ENCODE data around the gene FOXP1. TPM values are rescaled to one million over a fixed set of nuclear protein-coding genes. Genes with fewer than 3 reads are reported as not detected.
A peak's percentile ranks its signal among the peaks of the same experiment; 100 is the strongest.

Gene FOXP1
- total RNA-seq, 2 experiments from 2014 or later, result 108 to 153 TPM

DNA sequence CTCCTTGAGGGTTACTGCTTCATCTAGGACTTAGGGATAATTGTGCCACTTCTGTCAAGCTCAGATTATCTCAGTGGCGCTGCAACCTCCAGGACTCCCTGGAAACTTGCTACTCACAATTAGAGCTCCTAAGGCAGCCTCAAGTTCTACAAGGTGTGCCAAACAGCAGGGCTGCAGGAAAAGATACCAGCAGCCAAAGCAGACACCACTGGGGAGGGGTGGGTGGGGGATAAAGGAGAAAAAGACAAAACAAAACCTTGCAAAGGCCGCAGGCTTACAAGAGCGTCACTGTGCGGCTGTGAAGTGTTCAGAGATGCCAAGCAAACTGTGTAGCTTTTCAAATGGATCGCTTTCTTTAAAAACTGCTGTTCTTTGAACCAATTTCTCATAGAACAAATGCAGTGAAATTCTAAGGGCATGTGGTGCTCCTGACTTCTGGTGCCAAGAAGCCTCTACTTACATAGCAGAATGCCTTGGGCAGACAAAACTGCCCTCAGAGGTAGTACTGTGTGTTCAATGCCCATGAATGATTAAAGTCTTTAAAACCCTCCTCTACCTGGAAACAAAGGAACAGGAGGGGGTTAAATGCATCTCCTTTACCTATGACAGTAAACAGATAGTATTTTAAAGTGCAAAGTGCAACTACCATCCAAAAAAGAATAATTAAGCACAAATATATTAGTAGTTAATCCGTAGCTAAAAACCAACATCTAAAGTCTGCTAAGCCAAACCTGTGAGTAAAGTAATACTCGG is 353.4 kb downstream of the FOXP1 start:
- POLR2A ChIA-PET, result interaction anchor here (1.1 kb wide), 1 partner anchor 71 kb away, joined by 4 read pairs; no protein-coding TSS in a partner anchor
- H3K36me3 Mint-ChIP-seq (ENCODE audit: low read depth), result peaks cover 20% of the 10 kb centered on the region
- H3K27ac Mint-ChIP-seq, result peak overlapping the region; percentile 66
- DNase-seq, result peak; percentile 43
- peak overlapping the region; percentile 18 for H3K4me3 Mint-ChIP-seq
- CTCF ChIA-PET, result interaction anchor here (0.5 to 1.4 kb wide), 5 partner anchors 18 to 451 kb away, joined by 3 to 4 read pairs (median 3); no protein-coding TSS in a partner anchor
- no peaks in the 10 kb centered on the region for H3K9me3 Mint-ChIP-seq (ENCODE audit: low read depth)
- no peaks in the 10 kb centered on the region for H3K27me3 Mint-ChIP-seq
- intact Hi-C loops (cut with DNase I, micrococcal nuclease), result loop anchor here (5.0 kb wide), 2 partner anchors 37 to 262 kb away; no protein-coding TSS in a partner anchor
- H3K4me1 Mint-ChIP-seq, result peaks cover 88% of the 10 kb centered on the region
- ATAC-seq, result no peak

DNA sequence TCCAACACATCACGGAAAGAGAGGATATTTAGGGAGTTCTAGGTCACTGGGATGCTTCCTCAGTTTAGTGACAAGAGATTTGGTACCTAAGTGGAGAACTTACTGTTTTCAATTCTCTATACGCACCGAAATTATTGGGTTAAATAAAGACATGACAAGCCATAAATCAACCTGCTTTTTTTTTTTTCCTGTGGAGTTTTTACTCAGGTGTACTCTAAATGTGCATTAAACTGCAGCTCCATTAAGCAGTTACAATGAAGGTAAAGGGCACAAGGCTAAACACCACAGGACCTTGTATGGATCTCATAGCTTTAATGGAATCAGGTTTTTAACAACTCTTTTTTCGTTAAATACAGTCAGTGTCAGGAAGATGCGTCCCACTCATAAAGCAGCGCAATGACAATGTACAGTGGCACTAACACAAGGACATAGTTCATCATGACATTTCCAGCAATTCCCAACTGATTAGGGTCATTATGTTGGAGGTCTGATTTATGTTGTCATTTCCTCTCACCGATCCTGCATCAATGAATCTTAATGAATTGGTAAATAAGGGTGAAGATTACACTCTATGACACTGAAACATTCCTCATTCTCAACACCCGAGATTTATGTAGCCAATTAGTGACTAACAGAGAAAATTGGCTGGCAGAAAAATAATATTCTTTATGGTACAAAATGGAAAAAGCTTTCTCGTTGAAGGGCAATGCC is 355.2 kb downstream of the FOXP1 start:
- ATAC-seq (no peak), DNase-seq (no peak)
- CTCF ChIA-PET, result interaction anchor here (0.6 to 1.7 kb wide), 7 partner anchors 14 to 1511 kb away, joined by 3 to 6 read pairs (median 4); no protein-coding TSS in a partner anchor
- no peaks in the 10 kb centered on the region for H3K9me3 Mint-ChIP-seq (ENCODE audit: low read depth)
- peak overlapping the region; percentile 74 for H3K27ac Mint-ChIP-seq
- POLR2A ChIA-PET, result interaction anchor here (0.6 kb wide), 1 partner anchor 304 kb away, joined by 3 read pairs; no protein-coding TSS in a partner anchor
- H3K27me3 Mint-ChIP-seq, result no peaks in the 10 kb centered on the region
- peak overlapping the region; percentile 4 for H3K4me3 Mint-ChIP-seq
- peaks cover 14% of the 10 kb centered on the region for H3K36me3 Mint-ChIP-seq (ENCODE audit: low read depth)
- peaks cover 91% of the 10 kb centered on the region for H3K4me1 Mint-ChIP-seq
- intact Hi-C loops (cut with DNase I, micrococcal nuclease), result loop anchor here (5.0 kb wide), 2 partner anchors 39 to 264 kb away; no protein-coding TSS in a partner anchor

DNA sequence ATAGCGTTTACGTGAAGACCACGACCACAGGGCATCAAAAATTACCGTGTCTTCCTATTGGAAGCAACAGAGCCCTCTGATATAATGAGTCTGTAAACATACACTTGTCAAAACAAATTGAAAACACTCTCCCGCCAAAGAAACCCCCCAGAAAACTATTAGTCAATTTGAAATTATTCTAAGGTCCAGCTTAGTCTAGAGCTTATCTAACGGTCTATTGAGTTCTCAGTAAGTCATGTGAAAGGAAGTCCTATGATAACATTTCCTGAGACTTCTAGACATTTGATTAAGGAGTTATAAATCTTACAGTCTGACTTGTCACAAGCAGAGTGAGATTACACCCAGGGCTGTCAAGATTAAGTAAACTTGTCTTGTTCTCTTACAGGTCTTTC is 356.3 kb downstream of the FOXP1 start:
- POLR2A ChIA-PET, result interaction anchor here (0.6 to 1.1 kb wide), 4 partner anchors 77 to 358 kb away, joined by 3 read pairs; no protein-coding TSS in a partner anchor
- ATAC-seq (peak; percentile 7), DNase-seq (no peak)
- Mint-ChIP-seq H3K4me1 (peaks cover 92% of the 10 kb centered on the region), H3K27ac (peak overlapping the region; percentile 97), H3K9me3 (ENCODE audit: low read depth) (no peaks in the 10 kb centered on the region), H3K27me3 (no peaks in the 10 kb centered on the region), H3K36me3 (ENCODE audit: low read depth) (peaks cover 18% of the 10 kb centered on the region), H3K4me3 (peak overlapping the region; percentile 78)
- CTCF ChIA-PET, result interaction anchor here (1.2 to 1.7 kb wide), 3 partner anchors 74 to 280 kb away, joined by 4 to 6 read pairs (median 4); no protein-coding TSS in a partner anchor
- intact Hi-C loops (cut with DNase I, micrococcal nuclease), result loop anchor here (1.0 to 5.0 kb wide), 13 partner anchors 32 to 358 kb away; partner anchors contain the start of gene FOXP1 (in 1 of the 2)

DNA sequence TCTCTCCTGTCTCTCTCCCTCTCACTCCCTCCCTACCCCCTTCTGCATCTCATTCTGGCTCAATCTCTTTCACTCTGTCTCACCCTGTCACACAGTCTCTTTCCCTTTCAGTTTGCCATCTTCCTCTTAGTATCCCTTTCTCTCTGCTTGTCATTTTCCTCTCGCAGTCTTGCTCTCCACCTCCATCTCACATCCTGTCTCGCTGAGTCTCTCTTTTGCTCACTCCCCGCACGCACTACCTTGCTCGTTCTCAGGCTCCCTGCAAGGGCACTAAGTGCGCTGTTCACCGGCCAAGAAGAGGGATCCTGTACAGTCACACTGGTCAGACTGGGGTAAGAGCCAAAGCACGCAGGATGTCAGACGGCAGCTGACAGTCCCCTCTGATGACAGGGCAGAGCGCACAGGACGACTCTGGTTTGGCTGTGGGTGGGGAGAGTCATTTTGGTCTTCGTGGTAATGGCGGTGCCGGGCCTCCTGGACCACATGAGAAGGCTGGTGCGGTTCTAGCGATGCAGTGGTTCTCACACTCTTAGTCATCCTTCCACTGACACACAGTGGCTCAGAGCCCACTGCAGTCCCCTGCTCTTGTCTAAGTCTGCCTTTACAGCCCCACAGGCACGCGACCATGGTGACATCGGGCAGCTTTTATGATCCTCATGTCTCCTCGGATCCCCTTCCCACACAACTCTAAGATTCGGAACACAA is 356.8 kb downstream of the FOXP1 start:
- H3K27ac Mint-ChIP-seq, result peak overlapping the region; percentile 97
- ChIA-PET POLR2A (interaction anchor here (0.6 to 1.3 kb wide), 6 partner anchors 75 to 359 kb away, joined by 3 to 4 read pairs (median 3); no protein-coding TSS in a partner anchor), CTCF (interaction anchor here (1.5 to 1.7 kb wide), 2 partner anchors 74 to 140 kb away, joined by 4 to 6 read pairs; no protein-coding TSS in a partner anchor)
- DNase-seq (peak; percentile 95), ATAC-seq (peak; percentile 89)
- no peaks in the 10 kb centered on the region for H3K27me3 Mint-ChIP-seq
- peaks cover 14% of the 10 kb centered on the region for H3K36me3 Mint-ChIP-seq (ENCODE audit: low read depth)
- peaks cover 88% of the 10 kb centered on the region for H3K4me1 Mint-ChIP-seq
- intact Hi-C loops (cut with DNase I, micrococcal nuclease), result loop anchor here (1.0 to 5.0 kb wide), 21 partner anchors 32 to 358 kb away; partner anchors contain the start of gene FOXP1 (in 1 of the 2)
- H3K4me3 Mint-ChIP-seq, result peak overlapping the region; percentile 78
- H3K9me3 Mint-ChIP-seq (ENCODE audit: low read depth), result no peaks in the 10 kb centered on the region

DNA sequence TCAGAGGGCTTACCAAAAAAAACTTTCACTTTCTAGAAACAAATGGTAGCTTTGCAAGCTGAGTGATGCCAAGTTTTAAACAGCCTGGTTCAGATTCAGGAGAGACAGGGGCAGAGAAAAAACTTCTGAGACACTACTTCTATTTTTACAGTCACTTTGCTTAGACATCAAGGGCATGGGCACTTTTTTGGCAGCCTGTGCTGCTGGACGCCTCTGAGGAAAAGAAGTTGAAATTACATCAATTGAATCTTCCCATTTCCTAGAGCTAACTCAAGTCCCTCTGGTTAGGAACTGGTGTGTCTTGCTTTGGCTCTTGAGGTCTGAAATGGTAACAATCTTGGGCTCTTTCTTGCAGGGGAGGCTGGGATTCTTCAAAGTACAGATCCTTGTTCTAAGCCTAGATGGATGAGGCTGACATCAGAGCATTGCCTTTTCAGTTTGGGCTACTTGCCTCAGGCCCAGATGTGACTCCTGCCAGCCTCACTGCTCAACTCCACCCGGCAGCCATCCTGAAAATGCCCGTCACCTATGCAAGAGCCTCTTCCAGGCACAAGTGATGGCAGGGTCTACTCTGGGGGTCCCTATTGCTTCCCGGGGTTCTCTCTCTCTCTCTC is 357.5 kb downstream of the FOXP1 start:
- ATAC-seq (peak; percentile 5), DNase-seq (no peak)
- H3K36me3 Mint-ChIP-seq (ENCODE audit: low read depth), result peaks cover 19% of the 10 kb centered on the region
- ChIA-PET CTCF (interaction anchor here (0.8 to 1.7 kb wide), 8 partner anchors 11 to 216 kb away, joined by 3 to 4 read pairs (median 4); no protein-coding TSS in a partner anchor), POLR2A (interaction anchor here (0.6 to 1.5 kb wide), 5 partner anchors 75 to 357 kb away, joined by 3 to 5 read pairs (median 4); partner anchors contain the start of gene FOXP1)
- peaks cover 88% of the 10 kb centered on the region for H3K4me1 Mint-ChIP-seq
- peak overlapping the region; percentile 97 for H3K27ac Mint-ChIP-seq
- no peaks in the 10 kb centered on the region for H3K27me3 Mint-ChIP-seq
- peaks cover 3% of the 10 kb centered on the region for H3K9me3 Mint-ChIP-seq (ENCODE audit: low read depth)
- intact Hi-C loops (cut with DNase I, micrococcal nuclease), result loop anchor here (1.0 to 5.0 kb wide), 17 partner anchors 31 to 359 kb away; no protein-coding TSS in a partner anchor
- H3K4me3 Mint-ChIP-seq, result peak overlapping the region; percentile 78

DNA sequence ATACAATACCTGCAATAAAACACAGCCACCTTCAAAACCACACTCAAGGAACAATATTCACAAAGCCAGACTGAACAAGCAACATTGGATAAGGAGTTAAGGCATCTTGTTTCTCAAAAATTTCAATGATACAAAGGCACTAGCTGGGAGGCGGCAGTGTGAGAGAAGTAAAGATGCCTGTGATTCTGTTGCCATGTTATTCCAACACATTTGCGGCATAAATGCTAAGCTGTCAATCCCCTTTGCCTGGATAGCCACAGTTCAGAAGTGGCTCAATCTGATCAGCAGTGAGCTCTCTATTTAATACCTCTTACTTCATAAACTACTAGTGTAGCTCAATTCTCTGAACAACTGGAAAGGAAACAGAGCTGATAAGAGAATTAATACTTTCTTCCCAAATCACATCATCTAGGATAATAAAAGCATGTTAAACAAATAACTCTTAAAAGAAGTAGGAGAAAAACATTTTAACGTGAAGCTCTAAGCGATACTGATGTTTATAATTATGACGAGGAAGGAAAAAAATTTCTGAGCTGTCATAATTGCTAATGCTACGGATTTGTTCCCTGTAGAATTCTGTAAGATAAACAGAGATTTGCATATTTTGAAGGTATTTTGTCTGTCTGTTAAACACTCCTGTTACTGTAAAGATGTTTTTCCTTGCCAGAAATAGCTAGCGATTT is 358.4 kb downstream of the FOXP1 start:
- H3K27ac Mint-ChIP-seq, result peak overlapping the region; percentile 97

DNA sequence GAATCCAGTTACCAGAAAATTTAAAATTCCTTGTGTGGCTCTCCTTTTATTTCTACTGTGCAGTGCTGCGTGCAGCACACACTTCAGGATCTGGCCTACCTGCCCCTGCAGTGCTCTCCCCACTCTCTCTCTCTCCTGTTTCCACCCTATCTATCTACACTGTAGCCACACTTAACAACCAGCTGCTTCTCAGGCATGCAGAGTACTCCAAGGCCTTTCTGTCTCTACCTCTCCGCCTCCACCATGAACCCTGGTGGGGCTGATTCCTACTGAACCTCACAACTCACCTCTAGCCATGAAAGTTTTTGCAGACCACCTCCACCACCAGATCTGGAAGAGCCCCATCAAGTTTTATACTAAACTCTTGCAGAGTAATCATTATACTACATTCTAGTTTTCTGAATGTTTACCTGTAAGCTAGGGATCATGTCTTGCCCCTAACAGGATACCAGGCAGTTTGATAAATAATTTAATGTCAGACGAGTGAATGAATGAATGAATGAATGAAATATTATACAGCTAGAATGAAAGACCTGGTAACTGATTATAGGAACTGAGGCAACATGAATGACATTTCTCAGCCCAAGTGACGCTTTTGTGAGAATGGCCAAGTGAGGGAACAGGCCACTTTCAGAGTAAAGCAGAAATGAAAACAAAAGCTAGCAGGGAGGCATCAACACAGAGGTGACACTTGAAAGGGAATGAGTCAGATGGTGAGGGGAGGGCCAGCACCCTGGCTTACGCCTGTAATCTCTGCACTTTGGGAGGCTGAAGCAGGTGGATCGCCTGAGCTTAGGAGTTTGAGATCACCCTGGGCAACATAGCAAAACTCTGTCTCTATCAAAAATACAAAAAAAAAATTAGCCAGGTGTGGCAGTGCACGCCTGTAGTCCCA is 363.5 kb downstream of the FOXP1 start:
- peaks cover 45% of the 10 kb centered on the region for H3K36me3 Mint-ChIP-seq (ENCODE audit: low read depth)
- peak; percentile 79 for DNase-seq
- ATAC-seq, result peak; percentile 99
- no peak overlapping the region for H3K4me3 Mint-ChIP-seq
- CTCF ChIA-PET, result interaction anchor here (1.1 to 1.3 kb wide), 2 partner anchors 10 to 12 kb away, joined by 3 to 9 read pairs; no protein-coding TSS in a partner anchor
- H3K9me3 Mint-ChIP-seq (ENCODE audit: low read depth), result peaks cover 3% of the 10 kb centered on the region
- peaks cover 77% of the 10 kb centered on the region for H3K4me1 Mint-ChIP-seq
- intact Hi-C loops (cut with DNase I, micrococcal nuclease), result no loop called here
- H3K27ac Mint-ChIP-seq, result peak overlapping the region; percentile 86
- POLR2A ChIA-PET, result interaction anchor here (0.8 to 1.3 kb wide), 3 partner anchors 81 to 229 kb away, joined by 3 to 7 read pairs (median 3); no protein-coding TSS in a partner anchor
- H3K27me3 Mint-ChIP-seq, result no peaks in the 10 kb centered on the region

More for the DNA sequence above, 358.4 kb downstream of the FOXP1 start:
- peaks cover 22% of the 10 kb centered on the region for H3K36me3 Mint-ChIP-seq (ENCODE audit: low read depth)
- H3K4me3 Mint-ChIP-seq, result peak overlapping the region; percentile 78
- no peak for ATAC-seq
- DNase-seq, result no peak
- intact Hi-C loops (cut with DNase I, micrococcal nuclease), result loop anchor here (5.0 kb wide), 2 partner anchors 42 to 267 kb away; no protein-coding TSS in a partner anchor
- H3K9me3 Mint-ChIP-seq (ENCODE audit: low read depth), result peaks cover 3% of the 10 kb centered on the region
- ChIA-PET POLR2A (interaction anchor here (0.5 to 1.5 kb wide), 4 partner anchors 32 to 705 kb away, joined by 3 to 6 read pairs (median 4); partner anchors contain the start of gene FOXP1), CTCF (interaction anchor here (0.8 to 1.7 kb wide), 9 partner anchors 10 to 217 kb away, joined by 3 to 4 read pairs (median 4); no protein-coding TSS in a partner anchor)
- no peaks in the 10 kb centered on the region for H3K27me3 Mint-ChIP-seq
- H3K4me1 Mint-ChIP-seq, result peaks cover 86% of the 10 kb centered on the region

DNA sequence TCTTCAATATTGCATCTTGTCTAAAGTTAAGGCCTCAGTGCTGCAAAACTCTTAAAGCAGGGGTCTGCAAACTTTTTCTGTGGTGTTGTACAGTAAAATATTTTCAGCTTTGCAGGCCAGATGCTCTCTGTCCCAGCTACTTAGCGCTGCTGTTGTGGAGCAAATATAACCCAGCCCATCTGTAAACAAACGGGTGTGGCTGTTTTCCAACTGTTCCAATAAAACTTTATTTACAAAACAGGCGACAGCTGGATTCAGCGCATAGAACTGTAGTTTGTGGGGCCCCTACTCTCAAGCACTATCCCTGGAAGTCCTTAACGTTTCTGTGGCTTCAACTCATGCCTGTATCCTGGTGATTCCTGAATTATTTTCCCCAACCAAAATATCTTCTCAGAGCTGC is 365.0 kb downstream of the FOXP1 start:
- DNase-seq (no peak), ATAC-seq (no peak)
- intact Hi-C loops (cut with DNase I, micrococcal nuclease), result no loop called here
- POLR2A ChIA-PET, result no interaction called here
- Mint-ChIP-seq H3K9me3 (ENCODE audit: low read depth) (peaks cover 4% of the 10 kb centered on the region), H3K27me3 (no peaks in the 10 kb centered on the region), H3K36me3 (ENCODE audit: low read depth) (peaks cover 49% of the 10 kb centered on the region), H3K4me3 (no peak overlapping the region), H3K27ac (no peak overlapping the region), H3K4me1 (peaks cover 76% of the 10 kb centered on the region)
- CTCF ChIA-PET, result no interaction called here

DNA sequence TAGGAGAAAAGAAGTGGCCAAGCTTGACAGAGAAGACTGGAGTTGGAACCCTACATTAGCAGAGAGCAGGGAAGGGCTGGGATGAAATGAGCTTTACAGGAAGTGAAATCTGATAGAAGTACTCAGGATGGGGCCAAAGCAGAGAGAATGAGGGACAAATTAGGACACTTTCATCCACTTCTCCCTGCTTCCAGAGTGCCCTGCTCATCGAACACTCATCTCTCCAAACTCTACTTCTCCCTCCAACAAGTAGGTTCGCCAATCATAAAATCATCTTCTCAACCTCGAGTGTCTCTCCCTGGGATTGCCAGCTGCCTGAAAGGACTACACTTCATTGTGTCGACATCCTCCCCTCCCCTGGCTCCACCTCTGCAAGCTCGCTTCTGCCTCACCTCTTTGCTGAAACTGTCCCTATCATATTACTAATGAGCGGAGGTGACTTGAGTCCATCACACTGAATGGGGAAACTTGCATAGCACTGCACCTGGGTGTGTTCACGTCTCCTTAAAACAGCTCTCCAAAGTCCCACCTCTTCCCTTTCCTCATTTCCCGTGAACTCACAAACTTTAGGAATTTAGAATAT is 365.8 kb downstream of the FOXP1 start:
- peak overlapping the region; percentile 62 for H3K27ac Mint-ChIP-seq
- DNase-seq, result no peak
- peaks cover 4% of the 10 kb centered on the region for H3K9me3 Mint-ChIP-seq (ENCODE audit: low read depth)
- no peak for ATAC-seq
- H3K4me1 Mint-ChIP-seq, result peaks cover 71% of the 10 kb centered on the region
- ChIA-PET CTCF (no interaction called here), POLR2A (interaction anchor here (0.7 kb wide), 1 partner anchor 14 kb away, joined by 4 read pairs; no protein-coding TSS in a partner anchor)
- H3K4me3 Mint-ChIP-seq, result no peak overlapping the region
- H3K27me3 Mint-ChIP-seq, result no peaks in the 10 kb centered on the region
- peaks cover 46% of the 10 kb centered on the region for H3K36me3 Mint-ChIP-seq (ENCODE audit: low read depth)
- intact Hi-C loops (cut with DNase I, micrococcal nuclease), result no loop called here

All from activated CD4-positive, alpha-beta T cell treated with anti-CD3 and anti-CD28 coated beads for 36 hours (primary cell).